IMR-90 (cell line): Measurements from ENCODE around the gene PAPPA. TPM values are rescaled to one million over a fixed set of nuclear protein-coding genes. Genes with fewer than 3 reads are reported as not detected.

ENCODE experiments used
- ATAC-seq: fragments of 200-7000 bp; cut with Tn5 transposase; 2 replicates; pipeline ENCODE4 v1.9.1; 2020; ENCODE audit warnings: low read depth, mild to moderate bottlenecking, moderate library complexity
- BruUV-seq: library from RNA; stranded (reverse); fragments of 400-500 nt; replicated peaks from 2 replicates; lab custom pipeline; 2021; lab: Mats Ljungman, UMichigan
- CTCF ChIA-PET: fragments of 300-600 bp; formaldehyde crosslinking; extraction: SDS; loops from one replicate; lab custom pipeline; 2021; ENCODE audit warnings: antibody characterized with exemption; lab: Yijun Ruan, JAX
- POLR2A ChIA-PET: fragments of 300-600 bp; sonication (Branson Sonifier 250); formaldehyde crosslinking; loops from one replicate; lab custom pipeline; 2022; ENCODE audit warnings: antibody characterized with exemption; ENCODE audit not compliant: unreplicated experiment; lab: Charles Lee
- DNase-seq: peaks from one replicate; pipeline ENCODE4 v3.0.0; 2013
- H2AFZ ChIP-seq: replicated peaks from 2 replicates; pipeline ENCODE3; 2013; ENCODE audit warnings: low read length, mild to moderate bottlenecking; ENCODE audit not compliant: poor library complexity
- H2AK5ac ChIP-seq: 2 replicates; pipeline ENCODE4 v1.6.1; 2013; ENCODE audit warnings: low read depth, low read length, inconsistent platforms
- H2AK9ac ChIP-seq: replicated peaks from 2 replicates; pipeline ENCODE3; 2013; ENCODE audit warnings: mild to moderate bottlenecking, low read depth, low read length, moderate library complexity; ENCODE audit not compliant: poor library complexity
- H2BK120ac ChIP-seq: 2 replicates; pipeline ENCODE4 v1.6.1; 2013; ENCODE audit warnings: low read depth, low read length, inconsistent platforms
- H2BK15ac ChIP-seq: 3 replicates; pipeline ENCODE4 v1.6.1; 2013; ENCODE audit warnings: low read depth, low read length, inconsistent platforms
- H2BK20ac ChIP-seq: 2 replicates; pipeline ENCODE4 v1.6.1; 2013; ENCODE audit warnings: low read depth, mild to moderate bottlenecking, inconsistent platforms, low read length, moderate library complexity
- H2BK5ac ChIP-seq: 2 replicates; pipeline ENCODE4 v1.6.1; 2013; ENCODE audit warnings: mild to moderate bottlenecking, low read depth, low read length, inconsistent platforms; ENCODE audit not compliant: poor library complexity, severe bottlenecking
- H3K14ac ChIP-seq: replicated peaks from 2 replicates; pipeline ENCODE4 v1.6.1; 2013; ENCODE audit warnings: low read depth, low read length, inconsistent platforms
- H3K18ac ChIP-seq: 2 replicates; pipeline ENCODE4 v1.6.1; 2013; ENCODE audit warnings: low read depth, low read length, control low read depth
- H3K23ac ChIP-seq: 2 replicates; pipeline ENCODE4 v1.6.1; 2013; ENCODE audit warnings: low read depth, low read length, inconsistent platforms
- H3K27ac ChIP-seq: 2 replicates; pipeline ENCODE4 v1.5.1; 2013; ENCODE audit warnings: mild to moderate bottlenecking, control low read depth, low read length; ENCODE audit not compliant: insufficient read depth
- H3K27me3 ChIP-seq: 2 replicates; pipeline ENCODE4 v1.6.1; 2013; ENCODE audit warnings: low read length; ENCODE audit not compliant: control insufficient read depth, insufficient read depth
- H3K36me3 ChIP-seq: 2 replicates; pipeline ENCODE4 v1.6.1; 2013; ENCODE audit warnings: low read length, mixed read lengths; ENCODE audit not compliant: control insufficient read depth, insufficient read depth
- H3K4ac ChIP-seq: 2 replicates; pipeline ENCODE4 v1.6.1; 2013; ENCODE audit warnings: low read depth, low read length, inconsistent platforms
- H3K4me1 ChIP-seq: 2 replicates; pipeline ENCODE4 v1.6.1; 2013; ENCODE audit warnings: low read length, mixed read lengths; ENCODE audit not compliant: control insufficient read depth, insufficient read depth
- H3K4me2 ChIP-seq: 2 replicates; pipeline ENCODE4 v1.6.1; 2013; ENCODE audit warnings: low read depth, mild to moderate bottlenecking, control low read depth, low read length, moderate library complexity
- H3K4me3 ChIP-seq: 2 replicates; pipeline ENCODE4 v1.5.1; 2013; ENCODE audit warnings: low read depth, mild to moderate bottlenecking, control low read depth, low read length, moderate library complexity; ENCODE audit not compliant: insufficient read depth
- H3K56ac ChIP-seq: 2 replicates; pipeline ENCODE4 v1.6.1; 2013; ENCODE audit warnings: low read length, inconsistent platforms; ENCODE audit not compliant: insufficient read depth; ENCODE audit errors: extremely low read depth
- H3K79me1 ChIP-seq, 2 experiments: 2 replicates each; pipeline ENCODE4 v1.6.1; 2013; ENCODE audit warnings: low read length in 2 of 2, inconsistent platforms in 1 of 2, low read depth in 1 of 2
- H3K9ac ChIP-seq: 2 replicates; pipeline ENCODE4 v1.6.1; 2013; ENCODE audit warnings: low read depth, low read length, control low read depth
- H3K9me1 ChIP-seq: 2 replicates; pipeline ENCODE4 v1.6.1; 2013; ENCODE audit warnings: low read length, inconsistent platforms; ENCODE audit not compliant: insufficient read depth
- H3K9me3 ChIP-seq: 2 replicates; pipeline ENCODE4 v1.6.1; 2013; ENCODE audit warnings: low read length; ENCODE audit not compliant: control insufficient read depth, insufficient read depth
- H4K20me1 ChIP-seq: 2 replicates; pipeline ENCODE4 v1.6.1; 2013; ENCODE audit warnings: low read length, inconsistent platforms; ENCODE audit not compliant: insufficient read depth
- H4K5ac ChIP-seq: 2 replicates; pipeline ENCODE4 v1.6.1; 2013; ENCODE audit warnings: mild to moderate bottlenecking, low read depth, low read length, control low read depth
- H4K8ac ChIP-seq, 2 experiments: 2 replicates each; pipeline ENCODE4 v1.6.1; 2013; ENCODE audit warnings: low read depth in 2 of 2, low read length in 2 of 2, control low read depth in 1 of 2, inconsistent platforms in 1 of 2
- H4K91ac ChIP-seq: 2 replicates; pipeline ENCODE4 v1.6.1; 2013; ENCODE audit warnings: low read depth, low read length, inconsistent platforms; ENCODE audit not compliant: insufficient read depth
- BHLHE40 ChIP-seq: fragments of 150-350 bp; IDR thresholded peaks from 2 replicates; pipeline ENCODE4 v1.6.1; 2016; ENCODE audit warnings: mild to moderate bottlenecking, low read depth, low read length
- CEBPB ChIP-seq: IDR thresholded peaks from 2 replicates; pipeline ENCODE4 v1.6.1; 2012; ENCODE audit warnings: low read depth, low read length, improper control_type of control experiment
- CHD1 ChIP-seq: IDR thresholded peaks from 2 replicates; pipeline ENCODE4 v1.6.1; 2012; ENCODE audit warnings: low read depth, low read length, improper control_type of control experiment
- CTCF ChIP-seq: conservative IDR thresholded peaks from 2 replicates; pipeline ENCODE4 v1.5.1; 2012; ENCODE audit warnings: mild to moderate bottlenecking, low read depth, low read length, improper control_type of control experiment
- ELK1 ChIP-seq: fragments of 150-350 bp; IDR thresholded peaks from 2 replicates; pipeline ENCODE4 v1.6.1; 2016; ENCODE audit warnings: low read depth, mild to moderate bottlenecking, low read length, moderate library complexity, borderline replicate concordance
- FOS ChIP-seq: fragments of 150-350 bp; IDR thresholded peaks from 2 replicates; pipeline ENCODE4 v1.6.1; 2016; ENCODE audit warnings: low read depth, low read length
- MAFK ChIP-seq: IDR thresholded peaks from 2 replicates; pipeline ENCODE4 v1.6.1; 2012; ENCODE audit warnings: low read depth, low read length, improper control_type of control experiment
- MAZ ChIP-seq: IDR thresholded peaks from 2 replicates; pipeline ENCODE4 v1.6.1; 2012; ENCODE audit warnings: low read depth, mild to moderate bottlenecking, low read length, improper control_type of control experiment, moderate library complexity, borderline replicate concordance
- MXI1 ChIP-seq: IDR thresholded peaks from 2 replicates; pipeline ENCODE4 v1.6.1; 2012; ENCODE audit warnings: low read depth, mild to moderate bottlenecking, low read length, moderate library complexity, borderline replicate concordance
- NFE2L2 ChIP-seq: fragments of 150-350 bp; IDR thresholded peaks from 2 replicates; pipeline ENCODE4 v1.6.1; 2016; ENCODE audit warnings: low read depth, mild to moderate bottlenecking, low read length
- POLR2A ChIP-seq: IDR thresholded peaks from 2 replicates; pipeline ENCODE4 v1.6.1; 2012; ENCODE audit warnings: mild to moderate bottlenecking, low read depth, low read length
- RAD21 ChIP-seq: IDR thresholded peaks from 2 replicates; pipeline ENCODE4 v1.6.1; 2012; ENCODE audit warnings: low read length, improper control_type of control experiment
- RCOR1 ChIP-seq: IDR thresholded peaks from 2 replicates; pipeline ENCODE4 v1.6.1; 2012; ENCODE audit warnings: mild to moderate bottlenecking, low read length, improper control_type of control experiment; ENCODE audit not compliant: insufficient replicate concordance
- RFX5 ChIP-seq: IDR thresholded peaks from 2 replicates; pipeline ENCODE4 v1.8.0; 2012; ENCODE audit warnings: low read depth, mild to moderate bottlenecking, low read length, moderate library complexity
- SMC3 ChIP-seq: fragments of 150-350 bp; IDR thresholded peaks from 2 replicates; pipeline ENCODE4 v1.6.1; 2016; ENCODE audit warnings: low read depth, mild to moderate bottlenecking, antibody characterized with exemption, low read length, moderate library complexity
- USF2 ChIP-seq: fragments of 150-350 bp; IDR thresholded peaks from 2 replicates; pipeline ENCODE4 v1.6.1; 2017; ENCODE audit warnings: mild to moderate bottlenecking, antibody characterized with exemption, low read length, low read depth
- WGBS, 2 experiments: methylation state at CpG; one replicate each; pipeline versions ENCODE4 v1.1.5 to v1.1.7; 2013; ENCODE audit warnings: missing lambda C conversion rate in 2 of 2; ENCODE audit not compliant: insufficient read length in 1 of 2; ENCODE audit errors: extremely low coverage in 2 of 2; 5-methylcytosine and 5-hydroxymethylcytosine counted together
- dilution Hi-C: fragments of 300-500 bp; cut with HindIII; formaldehyde crosslinking; loops from one replicate; pipeline ENCODE4 v1.14.3; 2018; ENCODE audit warnings: low sequenced_read_pairs; ENCODE audit not compliant: unreplicated experiment
- in situ Hi-C: fragments of 300-500 bp; cut with MboI; formaldehyde crosslinking; loops from 3 replicates; pipeline ENCODE4 v1.14.3; 2019; ENCODE audit warnings: low sequenced_read_pairs, inconsistent platforms, mixed read lengths
- intact Hi-C: fragments of 100-400 bp; cut with micrococcal nuclease; formaldehyde crosslinking; loops from 2 replicates; pipeline ENCODE4 v1.10.0; 2022
- polyA plus RNA-seq, 3 experiments: library from polyadenylated mRNA; depleted of rRNA; stranded (reverse); fragments of >200 nt; gene quantifications; 2 replicates each; pipeline ENCODE4 v1.2.3, GENCODE V29; 2012; ENCODE audit warnings: low replicate concordance in 1 of 3
- total RNA-seq: library from RNA; depleted of rRNA; stranded (reverse); fragments of >200 nt; gene quantifications from 2 replicates; pipeline ENCODE4 v1.2.3, GENCODE V29; 2012

PAPPA gene
- total and polyA plus RNA-seq, 2 of the 4 experiments (the other 2 are of a cell fraction) = 8.3 to 12.4 TPM

GRCh38 chr9:116383936-116384335 is 230.3 kb downstream of the PAPPA start:
- Histone ChIP-seq H3K56ac (no peak overlapping the region), H3K36me3 (peaks cover 67% of the 10 kb centered on the region), H3K27ac (no peak overlapping the region), H2AK9ac (no peak overlapping the region), H2BK5ac (no peak overlapping the region), H4K8ac (no peak overlapping the region), H3K23ac (no peak overlapping the region), H3K4me3 (no peak overlapping the region), H2BK20ac (no peak overlapping the region), H2AK5ac (no peak overlapping the region), H3K9ac (no peak overlapping the region), H3K9me1 (peaks cover 20% of the 10 kb centered on the region), H4K20me1 (no peaks in the 10 kb centered on the region), H3K4ac (no peak overlapping the region), H3K14ac (no peak overlapping the region), H3K9me3 (no peaks in the 10 kb centered on the region), H3K79me1 (peaks cover 0 to 3% of the 10 kb centered on the region in 2 experiments; a peak in 1 of 4 replicates), H2BK120ac (no peak overlapping the region), H2BK15ac (no peak overlapping the region), H3K27me3 (no peaks in the 10 kb centered on the region), H3K4me2 (no peak overlapping the region), H2AFZ (no peak overlapping the region), H3K4me1 (peaks cover 9% of the 10 kb centered on the region), H4K5ac (no peak overlapping the region), H4K91ac (no peak overlapping the region), H3K18ac (no peak overlapping the region)
- POLR2A ChIA-PET = no interaction called here
- dilution Hi-C loops = no loop called here
- ATAC-seq = peak; percentile 67
- intact Hi-C loops = loop anchor here (5.0 kb wide), 1 partner anchor 188 kb away; no protein-coding TSS in a partner anchor
- BruUV-seq = no TSS peak
- WGBS, 2 experiments = no CpG with 5 or more reads among the region's 4 CpGs
- no peak for TF ChIP-seq USF2
- TF ChIP-seq CHD1 = no peak
- no peak for TF ChIP-seq ELK1
- no peak for TF ChIP-seq MAFK
- TF ChIP-seq BHLHE40 = no peak
- TF ChIP-seq MAZ = no peak
- TF ChIP-seq FOS = no peak
- TF ChIP-seq NFE2L2 = no peak
- TF ChIP-seq RAD21 = no peak
- TF ChIP-seq POLR2A = no peak
- TF ChIP-seq RCOR1 = no peak
- no peak for TF ChIP-seq SMC3
- TF ChIP-seq MXI1 = no peak
- no peak for TF ChIP-seq CTCF
- no peak for TF ChIP-seq CEBPB
- TF ChIP-seq RFX5 = no peak
- CTCF ChIA-PET = interaction anchor here (1.5 kb wide), 1 partner anchor 188 kb away, joined by 4 read pairs; no protein-coding TSS in a partner anchor
- DNase-seq = peak; percentile 73
- in situ Hi-C loops = no loop called here
